HG03558 (cell line): ENCODE measurements around the gene NAV2.

ENCODE experiments used
- ATAC-seq: cut with Tn5 transposase; IDR thresholded peaks from one replicate; pipeline ENCODE4 v1.9.1; 2021; ENCODE audit warnings: moderate number of reproducible peaks; ENCODE audit not compliant: unreplicated experiment; ENCODE audit errors: extremely low read depth

The NAV2 gene

GRCh38 chr11:20137637-20138036 lies 425.0 kb downstream of the NAV2 start:
- no peak for ATAC-seq

- ATAC-seq, result no peak
Observed at GRCh38 chr11:20138707-20139106, 426.1 kb downstream of the NAV2 start.

GRCh38 chr11:20154381-20154780 lies 441.7 kb downstream of the NAV2 start:
- no peak for ATAC-seq

GRCh38 chr11:20155683-20156279 lies 443.1 kb downstream of the NAV2 start:
- ATAC-seq, result no peak

- ATAC-seq, result no peak
Observed at GRCh38 chr11:20156280-20156875, 443.7 kb downstream of the NAV2 start.

GRCh38 chr11:20156876-20157613 lies 444.4 kb downstream of the NAV2 start:
- no peak for ATAC-seq

GRCh38 chr11:20157728-20158127 lies 445.1 kb downstream of the NAV2 start:
- ATAC-seq, result no peak

GRCh38 chr11:20158597-20159257 lies 446.1 kb downstream of the NAV2 start:
- no peak for ATAC-seq

GRCh38 chr11:20159466-20160381 lies 447.1 kb downstream of the NAV2 start:
- ATAC-seq, result no peak

- no peak for ATAC-seq
Observed at GRCh38 chr11:20160425-20161229, 448.0 kb downstream of the NAV2 start, which contains the start of gene DBX1. Gene DBX1 (minus strand): TSS chr11:20160475. CDS start chr11:20160324, 151 bp downstream.

GRCh38 chr11:20161230-20161918 lies 448.7 kb downstream of the NAV2 start:
- ATAC-seq, result no peak

- no peak for ATAC-seq
Observed at GRCh38 chr11:20161923-20162744, 449.5 kb downstream of the NAV2 start.

GRCh38 chr11:20162824-20163782 lies 450.5 kb downstream of the NAV2 start:
- no peak for ATAC-seq

GRCh38 chr11:20163783-20164481 lies 451.3 kb downstream of the NAV2 start:
- no peak for ATAC-seq
